Osteocyte (in vitro differentiated cells): ENCODE measurements around the gene DIPK1A. TPM values are rescaled to one million over a fixed set of nuclear protein-coding genes. Genes with fewer than 3 reads are reported as not detected.

Experiments used
- DNase-seq: peaks from one replicate; pipeline ENCODE4 v3.0.0; 2021; ENCODE audit warnings: mixed read lengths; ENCODE audit not compliant: unreplicated experiment; ENCODE audit errors: extremely low spot score
- H3K27ac Mint-ChIP-seq: one replicate; pipeline ENCODE4 v1.8.0; 2021; ENCODE audit warnings: mild to moderate bottlenecking, mixed read lengths; ENCODE audit not compliant: unreplicated experiment
- H3K27me3 Mint-ChIP-seq: one replicate; pipeline ENCODE4 v1.8.0; 2021; ENCODE audit warnings: mixed read lengths; ENCODE audit not compliant: unreplicated experiment
- H3K36me3 Mint-ChIP-seq: one replicate; pipeline ENCODE4 v1.8.0; 2021; ENCODE audit warnings: mixed read lengths; ENCODE audit not compliant: unreplicated experiment
- H3K4me1 Mint-ChIP-seq: one replicate; pipeline ENCODE4 v1.8.0; 2021; ENCODE audit warnings: mixed read lengths; ENCODE audit not compliant: unreplicated experiment
- H3K4me3 Mint-ChIP-seq: one replicate; pipeline ENCODE4 v1.8.0; 2021; ENCODE audit warnings: mild to moderate bottlenecking, moderate library complexity, mixed read lengths; ENCODE audit not compliant: unreplicated experiment
- H3K9me3 Mint-ChIP-seq: one replicate; pipeline ENCODE4 v1.8.0; 2021; ENCODE audit warnings: mixed read lengths; ENCODE audit not compliant: unreplicated experiment
- CTCF ChIP-seq: fragments of 200-600 bp; sonication (generic); IDR thresholded peaks from 2 replicates; pipeline ENCODE4 v1.5.0; 2021; ENCODE audit warnings: antibody characterized with exemption, mild to moderate bottlenecking, moderate library complexity
- total RNA-seq: library from RNA; stranded (reverse); gene quantifications from 2 replicates; pipeline ENCODE4 v1.2.1, GENCODE V29; 2021

Gene DIPK1A
- total RNA-seq, 1 donor from 2014 or later = 6.3 TPM

- H3K27me3 Mint-ChIP-seq = no peaks in the 10 kb centered on the region
- H3K27ac Mint-ChIP-seq = no peak overlapping the region
- H3K9me3 Mint-ChIP-seq = peaks cover 6% of the 10 kb centered on the region
- H3K4me3 Mint-ChIP-seq = no peak overlapping the region
- DNase-seq = no peak
- TF ChIP-seq CTCF = no peak
- no peaks in the 10 kb centered on the region for H3K4me1 Mint-ChIP-seq
- H3K36me3 Mint-ChIP-seq = no peaks in the 10 kb centered on the region
Observed at GRCh38 chr1:92922356-92923035, 38.8 kb downstream of the DIPK1A start.

- H3K9me3 Mint-ChIP-seq = peaks cover 6% of the 10 kb centered on the region
- no peak overlapping the region for H3K4me3 Mint-ChIP-seq
- no peak for DNase-seq
- H3K4me1 Mint-ChIP-seq = no peaks in the 10 kb centered on the region
- no peak overlapping the region for H3K27ac Mint-ChIP-seq
- no peaks in the 10 kb centered on the region for H3K36me3 Mint-ChIP-seq
- H3K27me3 Mint-ChIP-seq = no peaks in the 10 kb centered on the region
- TF ChIP-seq CTCF = no peak
Observed at GRCh38 chr1:92921031-92922023, 39.9 kb downstream of the DIPK1A start.

GRCh38 chr1:92916899-92917298 lies 44.4 kb downstream of the DIPK1A start:
- H3K27ac Mint-ChIP-seq = no peak overlapping the region
- peaks cover 6% of the 10 kb centered on the region for H3K9me3 Mint-ChIP-seq
- no peak overlapping the region for H3K4me3 Mint-ChIP-seq
- H3K36me3 Mint-ChIP-seq = no peaks in the 10 kb centered on the region
- no peaks in the 10 kb centered on the region for H3K27me3 Mint-ChIP-seq
- DNase-seq = no peak
- H3K4me1 Mint-ChIP-seq = no peaks in the 10 kb centered on the region
- no peak for TF ChIP-seq CTCF

- Mint-ChIP-seq H3K36me3 (no peaks in the 10 kb centered on the region), H3K27ac (no peak overlapping the region), H3K4me1 (no peaks in the 10 kb centered on the region), H3K4me3 (no peak overlapping the region), H3K27me3 (no peaks in the 10 kb centered on the region), H3K9me3 (peaks cover 6% of the 10 kb centered on the region)
- no peak for TF ChIP-seq CTCF
- DNase-seq = no peak
Observed at GRCh38 chr1:92915547-92915946, 45.7 kb downstream of the DIPK1A start.
